WTC11 (cell line): ENCODE results near the gene C2orf66. TPM values are rescaled to one million over a fixed set of nuclear protein-coding genes. Genes with fewer than 3 reads are reported as not detected.
A peak's percentile ranks its signal among the peaks of the same experiment; 100 is the strongest.

Experiments
- ATAC-seq: fragments of 200-7000 bp; cut with Tn5 transposase; 2 replicates; pipeline ENCODE4 v1.10.0; 2021; ENCODE audit warnings: mild to moderate bottlenecking, moderate library complexity
- CTCF ChIA-PET: fragments of 300-600 bp; sonication (Branson Sonifier 250); formaldehyde crosslinking; loops from one replicate; lab custom pipeline; 2021; ENCODE audit warnings: antibody characterized with exemption; lab: Charles Lee
- POLR2A ChIA-PET: fragments of 350-600 bp; sonication (Branson Sonifier 250); formaldehyde crosslinking; loops from one replicate; lab custom pipeline; 2021; ENCODE audit warnings: antibody characterized with exemption; lab: Charles Lee
- DNase-seq: peaks from one replicate; pipeline ENCODE4 v3.0.0; 2021; ENCODE audit warnings: low spot score
- H3K27ac Mint-ChIP-seq: 2 replicates; pipeline ENCODE4 v1.8.0; 2021; ENCODE audit warnings: mixed read lengths
- H3K27me3 Mint-ChIP-seq: 2 replicates; pipeline ENCODE4 v1.8.0; 2021; ENCODE audit warnings: low read depth, mild to moderate bottlenecking, moderate library complexity, mixed read lengths
- H3K36me3 Mint-ChIP-seq: 2 replicates; pipeline ENCODE4 v1.8.0; 2021; ENCODE audit warnings: mixed read lengths
- H3K4me1 Mint-ChIP-seq: 2 replicates; pipeline ENCODE4 v1.8.0; 2022; ENCODE audit warnings: mixed read lengths
- H3K4me3 Mint-ChIP-seq: 2 replicates; pipeline ENCODE4 v1.8.0; 2021; ENCODE audit warnings: mild to moderate bottlenecking, moderate library complexity, mixed read lengths
- H3K9me3 Mint-ChIP-seq: 2 replicates; pipeline ENCODE4 v1.8.0; 2021; ENCODE audit warnings: mixed read lengths
- AFF4 ChIP-seq: sonication (generic); formaldehyde crosslinking; IDR thresholded peaks from 2 replicates; pipeline ENCODE4 v1.8.1; 2023; ENCODE audit warnings: mild to moderate bottlenecking, missing genetic modification reagents, borderline replicate concordance
- ATF6 ChIP-seq: sonication (generic); formaldehyde crosslinking; IDR thresholded peaks from 2 replicates; pipeline ENCODE4 v1.8.1; 2023; ENCODE audit warnings: mild to moderate bottlenecking, missing genetic modification reagents
- E2F4 ChIP-seq: sonication (generic); formaldehyde crosslinking; IDR thresholded peaks from 2 replicates; pipeline ENCODE4 v1.8.1; 2022; ENCODE audit warnings: low read depth, mild to moderate bottlenecking, moderate library complexity, missing genetic modification reagents, borderline replicate concordance
- FOXK1 ChIP-seq: sonication (generic); formaldehyde crosslinking; IDR thresholded peaks from 2 replicates; pipeline ENCODE4 v1.8.0; 2022; ENCODE audit warnings: mild to moderate bottlenecking, moderate library complexity, missing genetic modification reagents
- GRHL2 ChIP-seq: fragments of 250-450 bp; sonication (Bioruptor Pico); IDR thresholded peaks from 2 replicates; pipeline ENCODE4 v1.8.0; 2022; ENCODE audit warnings: mild to moderate bottlenecking, moderate library complexity; ENCODE audit not compliant: insufficient replicate concordance, severe bottlenecking
- NFATC4 ChIP-seq: fragments of 250-450 bp; sonication (Bioruptor Pico); IDR thresholded peaks from 2 replicates; pipeline ENCODE4 v1.9.0; 2021; ENCODE audit warnings: mild to moderate bottlenecking
- PRDM15 ChIP-seq: sonication (generic); formaldehyde crosslinking; IDR thresholded peaks from 2 replicates; pipeline ENCODE4 v1.8.0; 2022; ENCODE audit warnings: missing genetic modification reagents
- SMAD4 ChIP-seq: sonication (generic); formaldehyde crosslinking; IDR thresholded peaks from 2 replicates; pipeline ENCODE4 v1.8.0; 2022; ENCODE audit warnings: mild to moderate bottlenecking, missing genetic modification reagents
- TEAD1 ChIP-seq: sonication (generic); formaldehyde crosslinking; IDR thresholded peaks from 2 replicates; pipeline ENCODE4 v1.8.0; 2022; ENCODE audit warnings: mild to moderate bottlenecking, missing genetic modification reagents
- TEAD4 ChIP-seq: sonication (generic); formaldehyde crosslinking; IDR thresholded peaks from 2 replicates; pipeline ENCODE4 v1.8.0; 2022; ENCODE audit warnings: mild to moderate bottlenecking, missing genetic modification reagents
- USF2 ChIP-seq: sonication (generic); formaldehyde crosslinking; IDR thresholded peaks from 2 replicates; pipeline ENCODE4 v1.8.1; 2023; ENCODE audit warnings: mild to moderate bottlenecking, missing genetic modification reagents, moderate library complexity
- ZBTB43 ChIP-seq: sonication (generic); formaldehyde crosslinking; IDR thresholded peaks from 2 replicates; pipeline ENCODE4 v1.8.1; 2023; ENCODE audit warnings: mild to moderate bottlenecking, missing genetic modification reagents
- ZNF138 ChIP-seq: sonication (generic); formaldehyde crosslinking; conservative IDR thresholded peaks from 2 replicates; pipeline ENCODE4 v1.8.1; 2022; ENCODE audit warnings: mild to moderate bottlenecking, moderate library complexity, missing genetic modification reagents
- ZNF263 ChIP-seq: sonication (generic); formaldehyde crosslinking; IDR thresholded peaks from 2 replicates; pipeline ENCODE4 v1.8.1; 2022; ENCODE audit warnings: low read depth, mild to moderate bottlenecking, moderate library complexity, missing genetic modification reagents
- ZNF423 ChIP-seq: fragments of 250-450 bp; sonication (Bioruptor Pico); IDR thresholded peaks from 2 replicates; pipeline ENCODE4 v2.1.2; 2022; ENCODE audit warnings: mild to moderate bottlenecking, moderate library complexity
- ZNF671 ChIP-seq: fragments of 250-450 bp; sonication (Bioruptor Pico); IDR thresholded peaks from 2 replicates; pipeline ENCODE4 v1.8.0; 2021; ENCODE audit warnings: mild to moderate bottlenecking
- total RNA-seq: library from RNA; stranded (reverse); gene quantifications from 3 replicates; pipeline ENCODE4 v1.2.3, GENCODE V29; 2021

Gene C2orf66
- total RNA-seq, 1 experiment from 2014 or later: not detected

- ATAC-seq (no peak), DNase-seq (no peak)
- TF ChIP-seq E2F4 (CRISPR knock-in tag): no peak
- TF ChIP-seq, all 79 proteins: peak for 0
- Mint-ChIP-seq H3K4me1 (no peaks in the 10 kb centered on the region), H3K27ac (no peak overlapping the region), H3K27me3 (no peaks in the 10 kb centered on the region), H3K9me3 (no peaks in the 10 kb centered on the region), H3K4me3 (no peak overlapping the region), H3K36me3 (0 out of 2 replicates have a peak, but pooled peaks cover 4% of the 10 kb centered on the region)
- ChIA-PET POLR2A (no interaction called here), CTCF (interaction anchor here (2.3 kb wide), 1 partner anchor 318 kb away, joined by 12 read pairs; no protein-coding TSS in a partner anchor)
Measured at GRCh38 chr2:196851088-196851487, 41.9 kb upstream of the C2orf66 start.

- DNase-seq: no peak
- POLR2A ChIA-PET: no interaction called here
- TF ChIP-seq AFF4 (CRISPR knock-in tag) (no peak), TEAD4 (no peak), FOXK1 (CRISPR knock-in tag) (no peak), ZNF671 (no peak), USF2 (no peak), ZNF423 (CRISPR knock-in tag) (no peak), ZNF138 (no peak), NFATC4 (CRISPR knock-in tag) (no peak)
- Mint-ChIP-seq H3K4me1 (no peaks in the 10 kb centered on the region), H3K9me3 (no peaks in the 10 kb centered on the region), H3K36me3 (peaks cover 11% of the 10 kb centered on the region), H3K27me3 (no peaks in the 10 kb centered on the region), H3K27ac (no peak overlapping the region), H3K4me3 (no peak overlapping the region)
- CTCF ChIA-PET: interaction anchor here (0.9 to 2.3 kb wide), 2 partner anchors 20 to 319 kb away, joined by 4 to 12 read pairs; no protein-coding TSS in a partner anchor
- ATAC-seq: peak; percentile 97
Measured at GRCh38 chr2:196849895-196850294, 40.7 kb upstream of the C2orf66 start.

- Mint-ChIP-seq H3K9me3 (no peaks in the 10 kb centered on the region), H3K27ac (no peak overlapping the region), H3K36me3 (peaks cover 16% of the 10 kb centered on the region), H3K4me3 (no peak overlapping the region), H3K27me3 (no peaks in the 10 kb centered on the region), H3K4me1 (no peaks in the 10 kb centered on the region)
- POLR2A ChIA-PET: no interaction called here
- DNase-seq: no peak
- CTCF ChIA-PET: no interaction called here
- ATAC-seq: no peak
- TF ChIP-seq PRDM15 (CRISPR knock-in tag) (no peak), E2F4 (CRISPR knock-in tag) (no peak), ZNF138 (no peak), ZNF263 (CRISPR knock-in tag) (no peak), TEAD1 (CRISPR knock-in tag) (no peak), ATF6 (no peak), GRHL2 (no peak), ZBTB43 (CRISPR knock-in tag) (no peak), SMAD4 (CRISPR knock-in tag) (no peak)
Measured at GRCh38 chr2:196846295-196846694, 37.1 kb upstream of the C2orf66 start.
